ENCODE data around the gene CALML6.

CALML6 gene

GRCh38 chr1:1889847-1890505, 25.1 kb upstream of the CALML6 start:
- Histone ChIP-seq H2AFZ (ENCODE audit: low read length) (no peak overlapping the region), H3K27ac (ENCODE audit: low read depth, low read length, poor library complexity, severe bottlenecking) (peak overlapping the region; percentile 59), H3K4me3 (ENCODE audit: low read depth, low read length, poor library complexity, severe bottlenecking) (peak overlapping the region; percentile 80), H3F3A (ENCODE audit: insufficient read depth, low read length) (no peaks in the 10 kb centered on the region), H3K36me3 (ENCODE audit: insufficient read depth, low read length) (peaks cover 25% of the 10 kb centered on the region), H3K9me2 (ENCODE audit: low read depth, low read length) (no peaks in the 10 kb centered on the region), H3K79me2 (ENCODE audit: insufficient read depth, low read length) (peaks cover 53% of the 10 kb centered on the region), H3K9ac (ENCODE audit: low read length) (peak overlapping the region; percentile 96), H3K9me3 (ENCODE audit: low read length) (no peaks in the 10 kb centered on the region), H4K20me1 (ENCODE audit: insufficient read depth, low read length) (peaks cover 6% of the 10 kb centered on the region; the same call in 1 of the 2 replicates), H3K27me3 (ENCODE audit: insufficient read depth, low read length) (no peaks in the 10 kb centered on the region), H3K4me1 (ENCODE audit: insufficient read depth, low read length, severe bottlenecking) (peaks cover 69% of the 10 kb centered on the region), H3K4me2 (ENCODE audit: low read length) (peak overlapping the region; percentile 82)
- TF ChIP-seq CTCF (IDR thresholded peaks at IDR 0.05; ENCODE audit: low read length) (no peak), EZH2 (IDR thresholded peaks at IDR 0.05; ENCODE audit: borderline replicate concordance, low read length) (no peak)

- H3K27ac ChIP-seq (ENCODE audit: low read depth, low read length, poor library complexity, severe bottlenecking), result peak within 1 kb of the TSS; percentile 98
- no peaks in the 10 kb centered on the region for H3F3A ChIP-seq (ENCODE audit: insufficient read depth, low read length)
- peaks cover 6% of the 10 kb centered on the region; the same call in 1 of the 2 replicates for H4K20me1 ChIP-seq (ENCODE audit: insufficient read depth, low read length)
- H3K9me3 ChIP-seq (ENCODE audit: low read length), result no peaks in the 10 kb centered on the region
- H2AFZ ChIP-seq (ENCODE audit: low read length), result no peak within 1 kb of the TSS
- H3K79me2 ChIP-seq (ENCODE audit: insufficient read depth, low read length), result peaks cover 45% of the 10 kb centered on the region
- no peaks in the 10 kb centered on the region for H3K9me2 ChIP-seq (ENCODE audit: low read depth, low read length)
- H3K4me1 ChIP-seq (ENCODE audit: insufficient read depth, low read length, severe bottlenecking), result peaks cover 76% of the 10 kb centered on the region
- peak within 1 kb of the TSS; percentile 80 for H3K4me3 ChIP-seq (ENCODE audit: low read depth, low read length, poor library complexity, severe bottlenecking)
- H3K36me3 ChIP-seq (ENCODE audit: insufficient read depth, low read length), result peaks cover 22% of the 10 kb centered on the region; the same call in 1 of the 2 replicates
- TF ChIP-seq CTCF (IDR thresholded peaks at IDR 0.05; ENCODE audit: low read length) (no peak), EZH2 (IDR thresholded peaks at IDR 0.05; ENCODE audit: borderline replicate concordance, low read length) (no peak)
- peak within 1 kb of the TSS; percentile 83 for H3K4me2 ChIP-seq (ENCODE audit: low read length)
- H3K27me3 ChIP-seq (ENCODE audit: insufficient read depth, low read length), result no peaks in the 10 kb centered on the region
- peak within 1 kb of the TSS; percentile 96 for H3K9ac ChIP-seq (ENCODE audit: low read length)
Observed at GRCh38 chr1:1890506-1891348, 24.3 kb upstream of the CALML6 start, which contains the start of gene GNB1. Gene GNB1 (minus strand): TSS chr1:1891087. CDS start chr1:1825453, 65,634 bp downstream.

- Histone ChIP-seq H3K27me3 (ENCODE audit: insufficient read depth, low read length) (no peaks in the 10 kb centered on the region), H3K36me3 (ENCODE audit: insufficient read depth, low read length) (peaks cover 16% of the 10 kb centered on the region; the same call in 1 of the 2 replicates), H3K4me3 (ENCODE audit: low read depth, low read length, poor library complexity, severe bottlenecking) (peak overlapping the region; percentile 71), H3K4me1 (ENCODE audit: insufficient read depth, low read length, severe bottlenecking) (peaks cover 76% of the 10 kb centered on the region), H3K9me2 (ENCODE audit: low read depth, low read length) (no peaks in the 10 kb centered on the region), H3K9ac (ENCODE audit: low read length) (peak overlapping the region; percentile 90), H4K20me1 (ENCODE audit: insufficient read depth, low read length) (peaks cover 6% of the 10 kb centered on the region; the same call in 1 of the 2 replicates), H3K9me3 (ENCODE audit: low read length) (no peaks in the 10 kb centered on the region), H2AFZ (ENCODE audit: low read length) (no peak overlapping the region), H3K79me2 (ENCODE audit: insufficient read depth, low read length) (peaks cover 37% of the 10 kb centered on the region), H3K4me2 (ENCODE audit: low read length) (peak overlapping the region; percentile 83), H3K27ac (ENCODE audit: low read depth, low read length, poor library complexity, severe bottlenecking) (peak overlapping the region; percentile 98), H3F3A (ENCODE audit: insufficient read depth, low read length) (no peaks in the 10 kb centered on the region)
- TF ChIP-seq EZH2 (IDR thresholded peaks at IDR 0.05; ENCODE audit: borderline replicate concordance, low read length), result no peak
- no peak for TF ChIP-seq CTCF (IDR thresholded peaks at IDR 0.05; ENCODE audit: low read length)
Observed at GRCh38 chr1:1891349-1892078, 23.5 kb upstream of the CALML6 start.

Measured in OCI-LY1 (cell line).